ENCODE data around the gene DNAJC16.

Gene DNAJC16

DNA sequence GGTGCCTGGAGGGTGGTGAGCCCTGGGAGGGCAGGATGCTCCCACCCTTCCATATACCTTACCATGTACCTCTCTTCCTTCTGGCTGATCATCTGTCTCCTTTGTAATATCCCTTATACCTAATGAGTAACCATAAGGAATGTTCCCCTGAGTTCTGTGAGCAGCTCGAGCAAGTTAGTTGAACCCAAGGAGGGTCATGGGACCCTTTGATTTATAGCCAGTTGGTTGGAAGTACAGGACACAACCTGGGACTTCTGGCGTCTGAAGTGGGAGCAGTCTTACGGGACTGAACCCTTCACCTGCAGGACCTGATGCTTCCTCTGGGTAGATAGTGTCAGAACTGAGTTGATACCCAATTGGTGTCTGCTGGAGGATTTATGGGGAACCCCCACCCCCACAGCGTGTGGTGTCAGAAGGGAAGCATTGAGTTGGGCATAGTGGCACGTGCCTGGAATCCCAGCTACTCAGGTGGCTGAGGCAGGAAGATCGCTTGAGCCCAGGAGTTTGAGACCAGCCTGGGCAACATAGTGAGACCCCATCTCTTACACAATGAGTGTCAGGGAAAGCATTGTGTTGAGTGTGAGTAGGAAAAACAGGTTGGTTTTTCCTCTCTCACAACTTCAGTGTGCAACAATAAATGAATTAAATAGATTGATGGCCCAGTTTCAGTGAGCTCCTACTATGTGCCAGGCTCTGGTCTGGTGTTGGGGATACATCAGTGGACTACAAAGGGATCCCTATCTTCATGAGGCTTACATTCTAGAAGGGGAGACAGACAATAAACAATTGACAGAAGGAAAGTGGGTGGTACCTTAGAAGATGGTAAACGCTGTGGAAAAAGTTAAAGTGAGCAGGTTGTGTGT, 16.0 kb downstream of the DNAJC16 start:
- DNase-seq = no peak

DNA sequence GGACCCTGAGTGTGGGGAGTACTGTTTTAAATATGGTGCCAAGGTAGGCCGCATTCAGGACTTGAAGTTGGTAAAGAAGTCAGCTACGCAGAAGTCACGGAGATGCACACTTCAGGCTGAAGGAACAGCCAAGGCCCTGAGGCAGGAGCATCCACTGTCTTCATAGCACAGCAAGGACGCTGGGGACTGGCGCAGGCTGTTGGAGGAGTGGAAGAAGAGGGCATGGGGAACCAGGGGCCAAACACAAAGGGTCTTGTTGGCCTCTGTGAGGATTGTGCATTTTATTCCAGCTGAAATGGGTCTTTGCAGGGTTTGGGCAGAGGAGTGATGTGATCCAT, 16.6 kb downstream of the DNAJC16 start:
- no peak for DNase-seq

DNA sequence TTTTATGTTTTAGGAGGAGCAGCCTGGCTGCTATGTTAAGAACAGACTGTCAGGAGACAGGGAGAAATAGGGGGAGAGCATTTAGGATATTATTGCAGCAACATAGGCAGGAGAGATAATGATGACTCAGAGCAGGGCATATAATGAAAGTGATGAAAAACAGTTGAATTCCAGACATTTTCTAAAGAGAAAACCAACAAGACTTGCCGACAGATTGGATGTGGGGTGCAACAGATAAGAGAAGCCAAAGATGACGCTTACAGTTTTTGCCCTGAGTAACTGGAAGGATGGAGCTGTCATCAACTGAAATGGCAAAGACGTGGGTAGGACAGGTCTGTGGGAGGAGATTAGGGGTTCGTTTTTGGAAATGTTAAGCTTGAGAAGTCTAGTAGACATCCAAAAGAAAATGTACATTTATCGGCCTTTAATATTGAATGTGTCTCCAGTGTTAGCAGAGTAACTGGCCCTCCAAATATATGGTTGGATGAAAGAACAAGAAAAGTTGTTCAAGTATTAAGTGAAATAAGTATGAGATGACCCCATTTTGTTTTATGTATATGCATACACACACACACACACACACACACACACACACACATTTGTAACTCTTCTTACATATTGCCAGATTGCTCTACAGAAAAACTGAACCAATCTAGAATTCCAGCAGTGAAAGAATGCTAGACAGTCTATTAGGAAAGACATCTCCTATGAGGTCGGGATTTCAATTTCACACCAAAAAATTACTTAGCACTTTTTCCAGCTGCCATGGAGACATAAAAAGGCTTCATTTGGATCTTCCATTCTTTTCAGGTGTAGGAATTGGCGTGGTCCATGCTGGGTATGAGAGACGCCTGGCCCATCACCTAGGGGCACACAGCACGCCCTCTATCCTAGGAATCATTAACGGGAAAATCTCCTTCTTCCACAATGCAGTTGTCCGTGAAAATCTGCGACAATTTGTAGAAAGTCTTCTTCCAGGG, 17.2 kb downstream of the DNAJC16 start:
- no peak for DNase-seq

DNA sequence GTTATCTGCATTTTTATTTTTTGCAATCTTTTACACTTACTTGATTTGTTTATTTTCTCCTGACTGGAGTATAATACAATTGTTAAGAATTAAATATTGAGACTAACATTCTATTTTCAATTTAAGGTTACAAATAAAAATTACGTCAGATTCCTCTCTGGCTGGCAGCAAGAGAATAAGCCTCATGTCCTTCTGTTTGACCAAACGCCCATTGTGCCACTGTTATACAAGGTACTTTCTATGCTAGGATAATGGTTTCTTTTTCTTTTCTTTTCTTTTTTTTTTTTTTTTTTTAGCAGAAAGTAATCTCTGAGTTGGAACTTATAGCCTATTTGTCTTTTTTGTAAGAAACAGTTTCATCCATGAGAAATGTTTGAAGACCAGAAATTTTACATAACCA, 20.0 kb downstream of the DNAJC16 start:
- no peak for DNase-seq

DNA sequence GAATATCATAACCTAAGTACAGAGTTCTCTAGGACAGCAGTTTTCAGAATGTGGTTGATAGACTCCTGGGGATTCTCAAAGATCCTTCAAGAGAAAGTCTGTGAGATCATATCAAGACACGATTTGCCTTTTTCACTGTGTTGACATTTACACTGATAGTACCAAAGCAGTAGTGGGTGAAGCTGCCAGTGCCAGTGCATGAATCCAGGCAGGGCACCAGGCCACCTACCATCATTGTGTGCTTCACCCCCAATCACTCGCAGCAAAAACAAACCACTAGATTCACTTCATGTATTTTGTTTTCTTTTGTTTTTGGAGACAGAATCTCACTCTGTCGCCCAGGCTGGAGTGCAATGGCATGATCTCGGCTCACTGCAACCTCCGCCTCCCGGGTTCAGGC, 23.9 kb downstream of the DNAJC16 start:
- no peak for DNase-seq

DNA sequence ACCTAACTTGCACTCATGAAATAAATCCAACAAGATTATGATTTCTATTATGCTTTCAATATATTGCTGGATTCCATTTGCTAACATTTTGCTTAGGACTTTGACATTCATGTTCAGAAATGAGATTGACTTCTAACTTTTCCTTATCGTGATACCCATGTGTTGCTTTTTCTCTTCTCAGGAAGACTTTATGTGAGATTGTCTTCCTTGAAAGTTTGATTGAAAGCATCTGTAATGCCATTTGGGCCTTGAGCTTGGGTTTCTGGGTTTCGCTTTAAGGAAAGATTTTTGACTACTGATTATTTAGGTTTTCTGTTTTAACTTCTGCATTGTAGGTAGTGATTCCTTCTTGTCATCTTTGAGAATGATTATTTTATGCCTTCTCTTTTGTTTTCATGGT, 30.4 kb downstream of the DNAJC16 start:
- no peak for DNase-seq

DNA sequence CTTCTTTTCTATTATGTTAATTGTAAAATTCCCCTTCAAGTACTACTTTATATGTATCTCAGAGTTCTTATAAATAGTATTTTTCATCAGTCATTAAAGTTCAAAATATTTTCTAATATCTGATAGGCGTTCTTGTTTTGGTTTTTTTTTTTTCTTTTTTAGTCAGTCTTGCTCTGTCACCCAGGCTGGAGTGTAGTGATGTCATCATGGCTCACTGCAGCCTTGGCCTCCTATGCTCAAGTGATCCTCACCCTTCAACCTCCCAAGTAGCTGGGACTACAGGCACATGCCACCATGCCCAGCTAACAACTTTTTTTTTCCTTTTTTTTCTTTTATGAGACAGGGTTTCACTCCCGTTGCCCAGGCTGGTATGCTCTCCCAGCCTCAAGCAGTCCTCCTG, 30.9 kb downstream of the DNAJC16 start:
- no peak for DNase-seq

DNA sequence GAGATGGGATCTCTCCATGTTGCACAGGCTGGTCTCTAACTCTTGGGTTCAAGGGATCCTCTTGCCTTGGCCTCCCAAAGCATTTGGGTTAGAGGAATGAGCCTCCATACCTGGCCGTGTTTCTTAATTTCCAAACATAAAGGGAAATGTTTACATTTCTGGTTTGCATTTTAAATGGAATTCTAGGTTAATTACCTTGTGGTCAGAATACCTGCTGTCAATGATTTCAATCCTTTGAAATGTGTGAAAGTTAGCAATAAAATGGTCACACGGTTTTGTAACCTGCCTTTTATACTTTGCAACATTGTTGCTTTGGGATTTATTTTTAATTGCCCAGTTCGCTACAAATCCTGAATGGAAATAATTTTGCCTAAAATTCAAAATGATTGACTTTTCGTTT, 31.9 kb downstream of the DNAJC16 start:
- DNase-seq = no peak

DNA sequence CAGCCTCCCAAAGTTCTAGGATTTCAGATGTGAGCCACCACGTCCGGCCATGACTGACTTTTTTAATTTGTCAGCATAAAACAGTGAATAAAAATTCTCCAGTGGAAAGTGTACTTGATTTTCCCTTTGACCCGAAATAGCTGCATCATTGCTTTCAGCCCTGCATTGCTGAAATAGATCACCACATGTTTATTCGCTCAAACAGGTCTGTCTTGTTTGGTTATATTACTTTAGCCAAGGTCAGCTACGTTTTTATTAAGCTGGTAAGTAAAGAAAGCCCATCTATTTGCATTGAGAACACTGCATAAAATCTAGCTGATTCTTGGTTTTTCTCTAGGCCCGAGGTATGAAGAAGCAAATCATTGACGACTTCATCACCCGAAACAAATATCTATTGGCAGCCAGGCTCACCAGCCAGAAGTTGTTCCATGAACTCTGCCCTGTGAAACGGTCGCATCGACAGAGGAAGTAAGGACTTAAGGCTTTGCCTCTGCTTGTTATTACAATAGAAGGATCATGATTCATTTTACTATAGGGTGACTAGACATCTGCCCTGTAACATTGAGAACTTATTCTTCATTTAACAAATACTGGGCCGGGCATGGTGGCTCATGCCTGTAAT, 32.7 kb downstream of the DNAJC16 start:
- no peak for DNase-seq

DNA sequence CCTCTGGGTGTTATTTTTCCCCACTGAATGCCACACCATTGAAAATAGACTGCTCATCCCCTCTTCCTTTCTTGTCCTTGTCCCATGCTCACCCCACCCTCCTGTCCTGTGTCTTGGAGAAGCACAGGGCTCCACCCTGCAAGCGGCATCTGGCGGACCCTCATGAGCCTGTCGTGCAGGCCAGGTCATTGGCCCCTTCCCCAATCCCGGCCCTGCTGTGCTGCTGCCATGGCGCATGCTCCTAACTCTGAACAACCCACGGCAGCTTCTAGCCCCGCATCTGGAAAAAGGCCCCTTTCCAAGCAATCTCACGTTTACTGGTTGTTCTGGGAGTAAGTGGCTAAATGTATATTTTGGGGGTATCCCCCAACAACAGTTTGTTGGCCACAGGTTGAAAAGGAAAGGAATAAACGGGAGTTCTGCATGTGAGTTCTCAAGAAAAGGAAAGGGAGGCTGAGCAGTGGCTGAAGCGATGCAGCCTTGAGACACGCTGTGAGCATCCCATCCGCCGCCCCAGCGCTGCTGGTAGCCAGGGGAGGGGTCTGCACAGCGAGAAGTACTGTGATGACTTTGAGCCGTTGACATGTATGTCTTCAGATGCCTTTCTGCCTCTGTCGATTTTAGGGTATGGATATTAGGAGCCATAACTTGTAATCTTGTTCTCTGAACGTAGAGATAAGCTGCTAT, 41.9 kb downstream of the DNAJC16 start:
- no peak for DNase-seq

DNA sequence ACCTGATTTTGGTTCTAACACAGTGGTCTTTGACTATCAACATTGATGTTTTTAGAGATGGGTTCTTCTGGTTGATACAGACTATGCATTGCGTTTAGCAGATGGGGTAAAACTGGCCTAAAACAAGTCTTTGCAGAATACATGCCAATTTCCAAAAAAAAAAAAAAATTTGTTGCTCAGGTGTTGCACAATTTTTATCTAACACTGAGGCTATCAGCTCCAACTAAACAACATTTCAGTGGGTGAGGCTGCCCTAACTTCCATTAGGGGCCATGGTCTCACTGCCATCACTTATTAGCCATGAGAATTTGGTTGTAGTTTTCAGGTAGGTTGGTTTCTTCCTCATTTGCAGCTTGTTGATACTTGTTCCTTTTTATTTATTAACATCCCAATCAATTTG, 44.2 kb downstream of the DNAJC16 start:
- no peak for DNase-seq

DNA sequence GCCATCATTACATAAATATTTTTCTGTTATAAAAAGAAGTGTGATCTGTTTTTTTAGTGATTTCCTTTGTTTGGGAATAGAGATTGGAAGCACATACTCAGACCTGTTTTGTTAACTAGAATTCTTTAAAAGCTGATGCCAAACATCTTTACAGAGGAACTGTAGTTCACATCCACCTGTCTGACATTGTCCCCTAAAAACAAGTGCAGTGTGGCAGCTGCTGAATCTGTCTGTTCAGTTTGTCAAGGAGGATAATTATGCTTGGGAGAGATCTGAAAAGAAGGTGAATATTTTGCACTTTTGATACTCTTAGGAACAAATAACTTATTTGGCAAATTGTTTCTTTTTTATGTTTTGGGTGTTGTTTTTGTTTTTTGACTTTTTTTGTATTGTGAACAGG, 44.6 kb downstream of the DNAJC16 start:
- DNase-seq = no peak

DNA sequence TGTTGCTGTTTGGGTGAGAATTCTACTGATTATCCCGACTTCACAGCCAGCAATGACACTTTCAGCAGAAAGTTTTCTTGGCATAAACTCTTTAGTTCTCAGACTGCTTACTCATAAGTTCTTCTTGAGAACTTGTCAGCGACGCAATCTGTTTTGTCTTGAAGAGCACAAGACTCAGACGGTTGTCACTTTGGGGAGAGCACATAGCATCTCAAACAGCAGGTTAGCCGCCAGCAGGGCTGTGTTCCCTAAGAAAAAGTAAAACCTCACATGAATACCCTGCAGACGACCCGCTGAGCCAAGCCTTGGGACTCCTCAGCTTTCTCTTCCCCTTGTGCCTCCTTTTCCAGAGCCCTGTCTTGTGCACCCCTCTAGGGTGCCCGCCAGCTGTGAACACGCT, 46.8 kb downstream of the DNAJC16 start:
- no peak for DNase-seq

DNA sequence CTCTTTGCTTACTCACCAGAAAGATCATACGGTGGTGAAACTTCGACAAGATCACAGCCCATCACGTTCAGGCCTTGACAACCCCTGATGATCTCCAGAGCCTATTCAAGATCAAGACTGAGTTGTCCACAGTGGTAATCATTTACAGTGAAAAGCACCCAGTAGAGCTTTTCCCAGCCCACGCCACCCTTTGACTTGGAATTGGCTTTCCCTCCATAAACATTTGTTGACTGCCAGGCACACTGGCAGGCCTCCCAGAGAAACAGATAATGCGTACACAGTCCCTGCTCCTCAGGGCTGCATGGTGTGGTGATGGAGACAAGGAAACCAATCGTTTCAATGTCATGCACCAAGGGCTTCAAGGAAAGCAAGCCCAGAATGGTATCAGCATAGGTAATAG, 48.1 kb downstream of the DNAJC16 start:
- DNase-seq = no peak

DNA sequence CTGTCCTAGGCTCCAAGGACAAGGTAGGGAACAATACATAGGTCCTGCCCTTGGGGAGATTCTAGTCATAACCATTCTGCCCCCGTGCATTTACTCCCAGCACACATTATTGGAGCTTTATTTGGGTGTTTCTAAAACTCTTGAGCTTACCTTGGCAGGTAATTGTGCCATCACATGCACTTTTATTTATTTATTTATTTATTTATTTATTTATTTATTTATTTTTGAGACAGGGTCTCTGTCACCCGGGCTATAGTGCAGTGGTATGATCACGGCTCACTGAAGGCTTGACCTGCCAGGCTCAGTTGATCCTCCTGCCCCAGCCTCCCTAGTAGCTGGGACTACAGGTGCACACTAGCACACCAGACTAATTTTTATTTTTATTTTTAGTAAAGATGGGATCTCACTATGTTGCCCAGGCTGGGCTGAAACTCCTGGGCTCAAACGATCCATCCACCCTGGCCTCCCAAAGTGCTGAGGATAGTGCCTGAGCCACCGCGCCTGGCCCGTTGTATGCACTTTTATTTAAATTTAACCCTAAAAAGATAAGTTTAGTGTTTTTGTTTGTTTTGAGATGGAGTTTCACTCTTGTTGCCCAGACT, 49.0 kb downstream of the DNAJC16 start:
- no peak for DNase-seq

DNA sequence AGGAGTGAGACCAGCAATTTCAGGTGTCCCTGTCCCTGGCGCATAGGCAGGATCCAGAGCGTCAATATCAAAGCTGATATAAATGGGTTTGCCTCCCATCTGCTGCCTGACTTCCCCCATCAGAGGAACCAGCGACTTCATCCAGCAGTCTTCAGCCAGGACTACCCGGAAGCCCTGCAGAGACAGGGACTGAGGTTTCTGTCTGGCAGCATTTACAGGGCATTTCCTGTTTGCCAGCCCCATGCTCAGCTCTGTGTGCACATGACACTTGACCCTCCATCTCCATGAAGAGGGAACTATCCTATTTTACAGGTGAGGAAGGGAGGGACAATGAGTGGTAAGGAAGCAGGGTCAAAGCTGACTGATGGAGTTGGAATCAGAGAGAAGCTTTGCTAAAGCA, 51.0 kb downstream of the DNAJC16 start:
- no peak for DNase-seq

DNA sequence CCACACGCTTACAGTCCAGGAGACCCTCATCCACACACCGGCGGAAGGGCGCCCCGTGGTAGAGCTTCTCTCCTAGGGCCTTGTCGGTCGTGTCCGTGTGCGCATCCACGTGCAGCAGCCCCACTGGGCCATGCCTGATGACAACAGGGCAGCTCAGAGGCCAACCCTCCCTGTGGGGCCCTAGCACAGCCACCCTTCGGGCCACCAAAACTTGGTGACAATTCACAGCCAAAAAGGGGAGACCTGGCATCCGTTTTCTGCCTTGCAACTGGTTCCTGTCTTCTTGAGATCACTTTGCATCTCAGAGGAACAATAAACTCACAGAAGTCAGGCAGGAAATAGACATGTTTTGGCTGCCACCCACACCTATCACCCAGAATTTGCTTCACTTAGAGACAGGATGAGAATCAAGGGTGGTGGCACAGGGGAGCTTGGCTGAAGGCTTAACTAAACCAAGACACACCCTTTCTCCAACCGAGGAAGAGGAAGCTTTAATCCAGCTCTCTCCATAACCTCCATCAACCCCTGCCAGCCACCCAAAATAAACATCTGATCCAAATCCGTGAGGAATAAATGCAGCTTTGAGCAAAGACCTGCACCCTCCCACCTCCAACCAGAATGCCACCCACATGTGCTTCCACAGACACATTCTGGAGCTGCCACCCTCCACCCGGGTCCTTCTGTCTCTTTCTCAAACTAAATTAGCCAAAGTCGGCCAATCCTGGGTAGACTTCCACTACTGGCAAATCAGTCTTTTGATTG, 52.5 kb downstream of the DNAJC16 start:
- DNase-seq = peak; percentile 41

DNA sequence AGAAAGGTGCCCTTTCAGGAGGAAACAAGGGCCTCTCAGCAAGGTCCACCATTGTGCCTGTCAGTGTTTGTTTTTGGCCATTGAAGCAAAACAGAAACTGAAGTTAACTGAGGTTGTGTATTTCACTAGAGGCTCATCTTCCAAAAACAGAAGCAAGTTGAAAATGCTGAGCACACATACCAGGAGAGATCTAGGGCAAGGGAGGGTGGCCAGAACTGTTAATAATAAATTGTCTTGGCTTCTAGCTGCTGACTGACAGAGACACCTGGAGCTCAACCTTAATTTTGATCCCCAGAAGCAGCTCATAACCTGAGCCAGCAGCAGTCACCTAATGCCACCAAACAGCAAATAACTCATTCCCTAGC, 53.0 kb downstream of the DNAJC16 start:
- DNase-seq = peak; percentile 91

DNA sequence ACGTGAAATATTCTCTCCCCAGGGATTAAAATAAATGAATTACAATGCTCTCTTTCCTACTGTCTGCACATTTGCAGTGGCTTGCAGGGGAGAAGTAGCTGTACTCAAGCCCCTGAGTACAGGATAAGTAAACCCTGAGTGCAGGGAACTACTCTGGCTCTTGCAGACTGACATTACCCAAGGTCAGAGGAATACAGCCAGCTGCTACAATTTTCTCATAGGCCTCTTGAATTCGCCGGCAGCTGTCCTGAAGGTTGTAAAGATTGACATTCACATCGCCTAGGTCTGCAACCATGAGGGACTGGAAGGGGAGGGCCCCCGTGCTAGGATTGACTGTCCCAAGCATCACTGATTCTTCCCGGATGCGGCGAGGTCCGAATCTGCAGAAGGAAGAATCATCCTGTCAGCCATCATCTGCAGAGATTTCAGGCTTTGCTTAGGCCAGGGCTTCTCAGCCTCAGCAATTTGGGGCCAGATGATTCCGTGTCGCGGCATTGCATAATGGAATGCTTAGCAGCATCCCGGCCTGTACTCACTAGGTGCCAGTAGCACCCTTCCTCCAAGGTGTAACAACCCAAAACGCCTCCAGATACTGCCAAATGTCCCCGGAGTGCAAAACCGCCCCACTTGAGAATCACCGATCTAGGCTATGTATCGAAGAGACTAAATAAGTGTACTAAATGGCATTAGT, 56.5 kb downstream of the DNAJC16 start:
- no peak for DNase-seq

DNA sequence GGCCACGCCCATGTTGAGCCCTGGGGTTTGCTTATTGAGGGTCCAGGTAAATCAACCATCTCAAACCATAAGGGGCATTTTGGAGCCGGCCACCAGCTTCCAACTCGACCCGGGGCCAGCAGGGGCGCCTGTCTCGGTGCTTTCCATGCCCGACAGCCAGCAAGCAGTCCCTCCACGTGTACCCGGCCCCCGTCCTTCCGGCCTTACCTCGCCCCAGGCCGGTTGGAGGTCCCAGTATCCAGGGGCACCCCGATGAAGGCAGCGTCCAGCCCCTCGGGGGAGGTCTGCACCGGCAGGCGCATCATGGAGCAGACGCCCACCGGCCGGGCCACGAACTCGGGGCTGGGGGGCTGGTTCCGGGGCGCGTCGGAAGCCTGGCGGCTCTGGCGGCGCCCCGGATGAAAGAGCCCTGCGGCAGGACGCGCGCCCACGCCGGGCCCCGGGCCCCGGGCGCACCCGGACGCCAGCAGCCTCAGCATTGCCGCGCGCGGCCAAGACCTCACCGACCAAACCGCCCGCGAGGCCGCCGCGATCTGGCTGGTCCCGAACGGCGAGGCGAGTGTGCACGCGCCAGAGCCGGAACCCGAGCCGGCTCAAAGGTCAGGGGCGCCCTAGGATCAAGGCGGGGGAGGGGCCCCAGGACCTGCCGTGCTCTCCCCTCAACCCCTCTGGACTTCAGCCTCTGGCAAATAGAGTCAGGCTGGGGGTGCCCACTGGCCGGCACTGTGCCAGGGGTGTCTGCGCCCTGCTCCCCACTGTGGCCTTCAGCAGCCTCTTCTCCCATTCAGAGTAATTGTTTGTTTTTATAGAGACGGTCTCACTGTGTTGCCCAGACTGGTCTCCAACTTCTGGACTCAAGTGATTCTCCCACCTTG, 58.1 kb downstream of the DNAJC16 start, which contains the start of gene AGMAT:
TSS of gene AGMAT (minus strand) at position 563 of the 875 bp plus-strand sequence. CDS start at position 479, 84 bp downstream.
- peak; percentile 81 for DNase-seq

All from RPMI8226 (cell line).